ENCODE measurements around the gene SAP25. TPM values are rescaled to one million over a fixed set of nuclear protein-coding genes. Genes with fewer than 3 reads are reported as not detected.

The SAP25 gene
- total and polyA plus RNA-seq, 2 of the 8 experiments (the other 6 are each of a cell fraction or from before 2014, with no cell fraction given), result 3.6 to 5.8 TPM

DNA sequence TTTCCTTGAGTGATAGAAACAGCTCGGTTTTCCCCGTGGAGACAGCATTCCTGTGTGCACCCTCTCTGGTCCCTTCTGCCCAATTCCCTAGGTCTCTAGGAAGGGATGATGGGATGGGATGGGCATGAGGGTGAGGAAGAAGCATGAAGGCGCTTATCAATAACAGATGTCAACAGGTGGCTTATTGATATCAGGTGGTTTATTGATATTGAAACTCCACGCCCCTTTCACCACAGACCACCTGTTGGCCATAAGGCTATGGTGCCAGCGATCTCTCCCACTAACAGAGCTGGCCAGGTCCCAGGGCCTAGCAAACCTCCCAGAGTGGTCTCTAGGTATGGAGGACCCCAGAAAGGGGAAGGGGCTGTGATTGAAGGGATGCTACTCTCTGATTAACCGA lies 46.5 kb upstream of the SAP25 start:
- Histone ChIP-seq H3K79me1 (ENCODE audit: low read depth, low read length) (no peaks in the 10 kb centered on the region), H2BK5ac (ENCODE audit: low read depth, low read length) (no peak overlapping the region), H2BK15ac (ENCODE audit: low read length) (no peak overlapping the region), H3K27me3 (replicated peaks in 1 of 4; ENCODE audit: control insufficient read depth in 3 of 4, extremely low read depth in 1 of 4, insufficient read depth in 3 of 4, low read length in 3 of 4) (no peaks in the 10 kb centered on the region; a peak in 1 of 7 replicates), H3K56ac (replicated peaks; ENCODE audit: insufficient read length, low read depth, low read length) (no peak overlapping the region), H3K36me3 (ENCODE audit: control insufficient read depth in 2 of 4, insufficient read depth in 4 of 4, low read length in 3 of 4) (no peaks in the 10 kb centered on the region), H2BK12ac (ENCODE audit: low read depth, low read length) (no peak overlapping the region), H3K9ac (replicated peaks in 1 of 4; ENCODE audit: extremely low read depth in 1 of 4, low read depth in 3 of 4, low read length in 3 of 4) (no peak overlapping the region), H3K23me2 (ENCODE audit: low read depth, low read length) (no peaks in the 10 kb centered on the region), H2BK20ac (ENCODE audit: low read length) (no peak overlapping the region), H3K14ac (ENCODE audit: insufficient read length) (no peak overlapping the region), H3K18ac (ENCODE audit: extremely low read depth, low read length) (no peak overlapping the region), H3K27ac (ENCODE audit: low read depth, low read length) (no peak overlapping the region), H2BK120ac (replicated peaks; ENCODE audit: low read depth, low read length) (no peak overlapping the region), H4K8ac (ENCODE audit: extremely low read depth, insufficient read depth, low read length) (no peak overlapping the region), H3K4me1 (replicated peaks in 1 of 4; ENCODE audit: control insufficient read depth in 3 of 4, insufficient read depth in 4 of 4, low read length in 3 of 4) (no peaks in the 10 kb centered on the region), H3K79me2 (ENCODE audit: control insufficient read depth in 1 of 2, insufficient read depth in 2 of 2, low read length in 2 of 2) (no peaks in the 10 kb centered on the region), H2AFZ (ENCODE audit: low read length) (no peak overlapping the region), H2AK5ac (ENCODE audit: low read depth, low read length) (no peak overlapping the region), H3K4ac (replicated peaks; ENCODE audit: insufficient read length, low read depth, low read length) (no peak overlapping the region), H3K23ac (ENCODE audit: insufficient read length) (no peak overlapping the region), H3K4me3 (ENCODE audit: extremely low read depth in 1 of 4, insufficient read depth in 2 of 4, low read depth in 3 of 4, low read length in 4 of 4) (no peak overlapping the region), H3K4me2 (ENCODE audit: insufficient read depth in 1 of 2, low read depth in 2 of 2, low read length in 2 of 2) (no peak overlapping the region), H4K91ac (replicated peaks; ENCODE audit: insufficient read length, low read length) (no peak overlapping the region), H3K9me3 (ENCODE audit: insufficient read depth in 2 of 2, low read depth in 1 of 2, low read length in 1 of 2) (no peaks in the 10 kb centered on the region), H4K5ac (ENCODE audit: insufficient read length, low read depth, low read length) (no peak overlapping the region), H4K20me1 (replicated peaks in 1 of 2; ENCODE audit: control insufficient read depth in 1 of 2, insufficient read depth in 2 of 2, low read length in 2 of 2) (no peaks in the 10 kb centered on the region)
- no peak for TF ChIP-seq RXRA (IDR thresholded peaks at IDR 0.05; ENCODE audit: insufficient read depth, low read depth, low read length)
- TF ChIP-seq HDAC2 (IDR thresholded peaks at IDR 0.05; ENCODE audit: borderline replicate concordance in 1 of 2, low read depth in 2 of 2, low read length in 2 of 2), result no peak
- TF ChIP-seq, protein P1, sequence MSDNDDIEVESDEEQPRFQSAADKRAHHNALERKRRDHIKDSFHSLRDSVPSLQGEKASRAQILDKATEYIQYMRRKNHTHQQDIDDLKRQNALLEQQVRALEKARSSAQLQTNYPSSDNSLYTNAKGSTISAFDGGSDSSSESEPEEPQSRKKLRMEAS (IDR thresholded peaks at IDR 0.05), result no peak
- TF ChIP-seq TCF12 (IDR thresholded peaks at IDR 0.05; ENCODE audit: low read depth, low read length), result no peak
- TF ChIP-seq, protein P2, sequence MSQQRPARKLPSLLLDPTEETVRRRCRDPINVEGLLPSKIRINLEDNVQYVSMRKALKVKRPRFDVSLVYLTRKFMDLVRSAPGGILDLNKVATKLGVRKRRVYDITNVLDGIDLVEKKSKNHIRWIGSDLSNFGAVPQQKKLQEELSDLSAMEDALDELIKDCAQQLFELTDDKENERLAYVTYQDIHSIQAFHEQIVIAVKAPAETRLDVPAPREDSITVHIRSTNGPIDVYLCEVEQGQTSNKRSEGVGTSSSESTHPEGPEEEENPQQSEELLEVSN (IDR thresholded peaks at IDR 0.05), result no peak
- no peak for TF ChIP-seq CEBPB (IDR thresholded peaks at IDR 0.05; ENCODE audit: low read depth, low read length)
- no peak for TF ChIP-seq JUND (IDR thresholded peaks at IDR 0.05; ENCODE audit: low read length)
- TF ChIP-seq CHD1 (IDR thresholded peaks at IDR 0.05; ENCODE audit: low read depth, low read length), result no peak
- DNase-seq (ENCODE audit: low read depth in 1 of 2, low spot score in 2 of 2), result no peak
- WGBS, 2 experiments (ENCODE audit: extremely low coverage in 1 of 2, insufficient coverage in 1 of 2, insufficient read length in 1 of 2, insufficient replicate concordance in 2 of 2, low coverage in 1 of 2, low lambda C conversion rate in 2 of 2, missing lambda C conversion rate in 1 of 2), result 85% methylated on average over 6 of the region's 6 CpGs; no CpG with 5 or more reads in 1 of the 2 experiments
- FAIRE-seq, result no peak
- ChIA-PET POLR2A (ENCODE audit: partially characterized antibody) (interaction anchor here (1.1 to 2.2 kb wide), 4 partner anchors 8 to 18 kb away, joined by 4 to 9 read pairs (median 6); partner anchors contain the start of genes MOSPD3 and PCOLCE), CTCF (ENCODE audit: partially characterized antibody) (interaction anchor here (1.1 to 3.3 kb wide), 4 partner anchors 8 to 71 kb away, joined by 3 to 20 read pairs (median 8); partner anchors contain the start of gene MOSPD3)
